ENCODE measurements around the gene COX19. TPM values are rescaled to one million over a fixed set of nuclear protein-coding genes. Genes with fewer than 3 reads are reported as not detected.
A peak's percentile ranks its signal among the peaks of the same experiment; 100 is the strongest.
"Not testable (repeated sequence)": the region's sequence is repeated elsewhere in the genome, so short reads cannot be mapped to it uniquely, and the experiment has no call there.

Gene COX19
- total RNA-seq, 1 experiment from 2014 or later: 12.3 TPM

GRCh38 chr7:960269-960871 lies 15.0 kb downstream of the COX19 start:
- H3K23ac ChIP-seq (ENCODE audit: insufficient read length, low read depth, low read length): no peak overlapping the region
- H3K4ac ChIP-seq (ENCODE audit: low read depth, low read length): no peak overlapping the region
- H3K9me3 ChIP-seq (ENCODE audit: control insufficient read depth, low read depth, low read length): no peaks in the 10 kb centered on the region
- DNase-seq: no peak
- H3K4me2 ChIP-seq (ENCODE audit: insufficient read depth, insufficient read length, low read length): no peak overlapping the region
- H4K91ac ChIP-seq (ENCODE audit: insufficient read length, low read depth, low read length): no peak overlapping the region
- H3K27me3 ChIP-seq (ENCODE audit: insufficient read depth, low read length): no peaks in the 10 kb centered on the region; the same call in 1 of the 2 replicates
- no peak overlapping the region; the same call in 1 of the 2 replicates for H3K14ac ChIP-seq (ENCODE audit: insufficient read depth, low read length)
- no peak for TF ChIP-seq CTCF (conservative IDR thresholded peaks at IDR 0.05)
- H3K9me3 Mint-ChIP-seq: peaks cover 0 to 3% of the 10 kb centered on the region in 2 experiments; a peak in 1 of 5 replicates
- no peak overlapping the region for H3K27ac ChIP-seq (ENCODE audit: insufficient read length, low read depth, low read length)
- no peak overlapping the region for H3K9ac ChIP-seq (ENCODE audit: extremely low read depth, insufficient read length, low read length)
- no peaks in the 10 kb centered on the region for H3K79me1 ChIP-seq (ENCODE audit: insufficient read depth, low read depth, low read length, poor library complexity, severe bottlenecking)
- no peak overlapping the region for H4K5ac ChIP-seq (ENCODE audit: insufficient read length, low read depth, low read length)
- no peak overlapping the region for H2BK5ac ChIP-seq (ENCODE audit: insufficient read length, low read length)
- H4K20me1 ChIP-seq (ENCODE audit: control insufficient read depth, insufficient read depth, insufficient read length): no peaks in the 10 kb centered on the region
- no peak overlapping the region for H2BK20ac ChIP-seq (ENCODE audit: low read depth, low read length, poor library complexity, severe bottlenecking)
- H3K56ac ChIP-seq (ENCODE audit: insufficient read length, low read depth, low read length): no peak overlapping the region
- no peaks in the 10 kb centered on the region for H3K23me2 ChIP-seq (ENCODE audit: insufficient read length, low read depth, low read length, poor library complexity, severe bottlenecking)
- peaks cover 12 to 18% of the 10 kb centered on the region in 2 experiments for H3K4me1 Mint-ChIP-seq
- H2AK5ac ChIP-seq (ENCODE audit: insufficient read length, low read length): no peak overlapping the region
- H3K4me1 ChIP-seq (ENCODE audit: insufficient read depth, low read length): no peaks in the 10 kb centered on the region
- H3K27me3 Mint-ChIP-seq (ENCODE audit: low read depth): peaks cover 17% of the 10 kb centered on the region
- no peak overlapping the region for H2AFZ ChIP-seq (ENCODE audit: low read length)
- H2BK12ac ChIP-seq (ENCODE audit: insufficient read length, low read depth, low read length): no peak overlapping the region
- H4K8ac ChIP-seq (replicated peaks; ENCODE audit: insufficient read length, low read depth, low read length): no peak overlapping the region
- WGBS (ENCODE audit: extremely low coverage, insufficient read length, low lambda C conversion rate): no CpG with 5 or more reads among the region's 31 CpGs
- no peak overlapping the region for H3K4me3 Mint-ChIP-seq
- H3K18ac ChIP-seq (ENCODE audit: insufficient read length, low read depth, low read length): no peak overlapping the region
- no peak overlapping the region for H3T11ph ChIP-seq (ENCODE audit: low read length)
- no peaks in the 10 kb centered on the region for H3K79me2 ChIP-seq (ENCODE audit: insufficient read depth, low read length)
- peak overlapping the region in 1 of 3 experiments; percentile 31; a peak in 1 of 7 replicates for H3K27ac Mint-ChIP-seq
- no peak overlapping the region for H2BK120ac ChIP-seq (ENCODE audit: low read depth, low read length, poor library complexity, severe bottlenecking)
- H3K36me3 Mint-ChIP-seq (ENCODE audit: insufficient read depth in 1 of 3, low read depth in 3 of 3): no peaks in the 10 kb centered on the region; a peak in 1 of 7 replicates
- H2BK15ac ChIP-seq (ENCODE audit: low read depth, low read length): no peak overlapping the region

GRCh38 chr7:959740-960139 lies 15.6 kb downstream of the COX19 start:
- not testable (repeated sequence) for H3K27ac ChIP-seq (ENCODE audit: insufficient read length, low read depth, low read length); H3K4ac ChIP-seq (ENCODE audit: low read depth, low read length); H4K20me1 ChIP-seq (ENCODE audit: control insufficient read depth, insufficient read depth, insufficient read length); H3K9ac ChIP-seq (ENCODE audit: extremely low read depth, insufficient read length, low read length); H4K91ac ChIP-seq (ENCODE audit: insufficient read length, low read depth, low read length); H3K79me2 ChIP-seq (ENCODE audit: insufficient read depth, low read length); H3K79me1 ChIP-seq (ENCODE audit: insufficient read depth, low read depth, low read length, poor library complexity, severe bottlenecking); H3K4me1 ChIP-seq (ENCODE audit: insufficient read depth, low read length); H3K18ac ChIP-seq (ENCODE audit: insufficient read length, low read depth, low read length); H3K4me2 ChIP-seq (ENCODE audit: insufficient read depth, insufficient read length, low read length); H4K5ac ChIP-seq (ENCODE audit: insufficient read length, low read depth, low read length); H2BK5ac ChIP-seq (ENCODE audit: insufficient read length, low read length); H3K14ac ChIP-seq (ENCODE audit: insufficient read depth, low read length); H3K27me3 ChIP-seq (ENCODE audit: insufficient read depth, low read length); H3K36me3 Mint-ChIP-seq (ENCODE audit: insufficient read depth in 1 of 3, low read depth in 3 of 3); H3K27ac Mint-ChIP-seq; H4K8ac ChIP-seq (replicated peaks; ENCODE audit: insufficient read length, low read depth, low read length); H2BK120ac ChIP-seq (ENCODE audit: low read depth, low read length, poor library complexity, severe bottlenecking); H2BK12ac ChIP-seq (ENCODE audit: insufficient read length, low read depth, low read length); H2BK15ac ChIP-seq (ENCODE audit: low read depth, low read length); DNase-seq; H3K9me3 Mint-ChIP-seq; H2AK5ac ChIP-seq (ENCODE audit: insufficient read length, low read length); H3T11ph ChIP-seq (ENCODE audit: low read length); H3K56ac ChIP-seq (ENCODE audit: insufficient read length, low read depth, low read length); H2BK20ac ChIP-seq (ENCODE audit: low read depth, low read length, poor library complexity, severe bottlenecking); H3K23me2 ChIP-seq (ENCODE audit: insufficient read length, low read depth, low read length, poor library complexity, severe bottlenecking); H2AFZ ChIP-seq (ENCODE audit: low read length); H3K9me3 ChIP-seq (ENCODE audit: control insufficient read depth, low read depth, low read length); H3K4me3 Mint-ChIP-seq; H3K23ac ChIP-seq (ENCODE audit: insufficient read length, low read depth, low read length)
- Mint-ChIP-seq H3K27me3 (ENCODE audit: low read depth) (peaks cover 21% of the 10 kb centered on the region), H3K4me1 (peaks cover 6 to 11% of the 10 kb centered on the region in 2 experiments)
- whole genome bisulfite sequencing (ENCODE audit: extremely low coverage, insufficient read length, low lambda C conversion rate): no CpG with 5 or more reads among the region's 10 CpGs

Data from H9 (cell line).